ENCODE measurements around the gene SPRR4. TPM values are rescaled to one million over a fixed set of nuclear protein-coding genes. Genes with fewer than 3 reads are reported as not detected.
"Not testable (repeated sequence)": the region's sequence is repeated elsewhere in the genome, so short reads cannot be mapped to it uniquely, and the experiment has no call there.

Gene SPRR4
- total RNA-seq, 1 donor from 2014 or later = 17.7 TPM

DNA sequence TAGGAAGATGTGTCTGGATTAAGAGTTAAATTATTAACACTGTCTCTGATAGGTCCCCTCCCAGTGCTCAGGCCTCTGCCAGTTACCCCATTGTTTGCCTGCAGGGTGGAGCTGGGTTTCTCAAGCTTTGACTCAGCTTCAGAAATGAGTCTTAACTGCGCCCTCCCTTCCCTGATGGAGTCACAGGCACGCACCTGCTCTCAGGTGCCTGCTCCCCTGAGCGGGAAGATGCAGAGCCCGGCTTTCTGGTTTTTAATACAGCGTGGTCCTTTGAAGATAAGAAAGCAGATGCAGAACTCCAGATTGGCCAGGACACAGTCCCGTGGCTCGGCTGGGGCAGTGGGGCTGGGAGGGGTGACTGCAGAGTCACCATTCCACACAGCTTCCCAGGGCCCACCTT, 3.2 kb upstream of the SPRR4 start:
- no peak for DNase-seq

DNA sequence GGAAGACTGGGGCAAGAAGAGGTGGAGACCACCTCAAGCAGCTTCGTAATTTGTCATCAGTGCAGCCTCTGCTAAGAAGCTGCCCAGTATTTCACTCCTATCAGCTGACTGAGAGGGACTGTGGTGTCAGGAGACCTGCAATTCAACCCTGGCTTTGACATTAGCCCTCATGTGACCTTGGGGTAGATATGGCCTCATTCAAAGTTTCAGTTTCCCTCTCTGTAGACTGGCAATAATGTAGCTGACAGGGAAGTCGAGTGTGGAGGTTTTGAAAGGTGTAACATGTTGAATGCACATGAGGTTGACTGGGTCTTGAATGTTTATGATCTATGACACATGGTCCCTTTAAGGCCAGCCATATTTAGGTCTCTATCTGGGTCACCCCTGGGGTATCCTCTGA, 2.2 kb upstream of the SPRR4 start:
- no peak for DNase-seq

DNA sequence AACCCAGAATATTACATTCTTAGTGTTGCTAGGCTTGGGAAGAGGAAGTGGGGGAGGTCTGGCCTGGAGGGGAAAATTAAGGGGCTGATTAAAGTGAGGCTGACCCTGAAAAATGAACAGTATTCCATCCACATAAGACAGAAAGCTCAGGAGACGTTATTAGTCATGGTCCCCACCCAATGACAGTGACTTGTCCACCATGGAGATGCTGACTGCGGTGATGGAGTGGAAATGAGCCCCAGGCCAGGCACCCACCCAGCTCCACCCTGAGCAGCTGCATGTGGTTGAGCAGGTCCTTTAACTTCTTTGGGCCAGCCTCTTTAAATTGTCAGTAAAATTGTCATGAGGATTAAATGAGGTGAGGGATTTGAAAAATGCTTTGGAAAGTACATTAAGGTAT, 1.4 kb upstream of the SPRR4 start:
- no peak for DNase-seq

DNA sequence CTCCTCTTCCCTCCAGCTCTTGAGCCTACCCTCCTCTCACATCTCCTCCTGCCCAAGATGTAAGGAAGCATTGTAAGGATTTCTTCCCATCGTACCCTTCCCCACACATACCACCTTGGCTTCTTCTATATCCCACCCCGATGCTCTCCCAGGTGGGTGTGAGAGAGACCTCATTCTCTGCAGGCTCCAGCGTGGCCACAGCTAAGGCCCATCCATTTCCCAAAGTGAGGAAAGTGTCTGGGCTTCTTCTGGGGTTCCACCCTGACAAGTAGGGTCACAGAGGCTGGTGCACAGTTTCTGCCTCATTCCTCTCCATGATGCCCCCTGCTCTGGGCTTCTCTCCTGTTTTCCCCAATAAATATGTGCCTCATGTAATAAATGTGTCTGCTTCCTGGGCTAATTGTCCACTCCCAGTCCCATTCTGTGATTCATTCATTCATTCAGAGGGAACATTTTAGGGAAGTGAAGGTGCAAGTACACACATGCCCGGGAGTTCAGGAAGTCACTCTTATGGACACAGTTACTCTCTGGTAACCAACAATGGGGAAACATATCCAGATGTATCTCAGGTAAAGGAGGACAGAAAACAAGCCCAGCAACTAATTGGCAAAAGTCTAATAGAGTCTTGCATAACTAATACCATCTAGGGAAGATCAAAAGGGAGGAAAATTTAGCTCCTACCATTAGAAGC, 1.9 kb downstream of the SPRR4 start:
- no peak for DNase-seq

DNA sequence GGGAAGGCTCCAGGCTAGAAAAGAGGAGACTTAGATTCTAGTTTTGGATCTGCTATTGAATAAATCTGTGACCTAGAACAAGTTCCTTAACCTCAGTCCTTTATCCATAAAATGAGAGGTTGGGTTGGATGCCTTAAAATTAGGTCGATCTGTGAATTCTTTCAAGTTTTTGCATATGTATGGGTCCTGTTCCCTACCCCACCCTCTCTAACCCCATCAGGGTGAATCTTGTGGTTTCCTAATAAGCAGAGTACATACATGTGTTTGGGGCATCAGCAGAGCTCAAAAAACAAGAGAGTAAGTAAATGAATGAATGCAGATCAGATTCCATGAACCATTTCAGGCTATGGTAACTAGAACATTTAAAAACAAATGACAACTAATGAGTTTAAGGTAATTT, 6.2 kb downstream of the SPRR4 start:
- DNase-seq = no peak

DNA sequence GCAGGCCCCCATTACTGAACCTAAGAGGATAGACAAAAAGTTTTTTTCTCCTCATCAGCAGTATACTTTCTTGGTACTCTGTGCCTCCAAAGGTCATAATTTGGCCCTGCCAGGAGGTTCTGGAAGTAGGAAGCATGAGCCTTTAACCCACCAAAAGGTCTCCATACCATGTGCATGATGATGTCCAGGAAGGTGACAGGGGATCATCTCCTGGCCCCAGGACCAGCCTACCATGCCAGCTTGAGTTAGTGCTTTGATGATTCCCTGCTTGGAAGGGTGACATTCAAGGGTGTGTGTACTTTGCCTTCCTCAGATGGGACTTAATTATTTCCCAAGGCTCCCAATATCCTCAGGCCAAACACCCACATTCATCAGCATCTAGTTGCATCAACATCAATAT, 7.2 kb downstream of the SPRR4 start:
- DNase-seq = no peak

DNA sequence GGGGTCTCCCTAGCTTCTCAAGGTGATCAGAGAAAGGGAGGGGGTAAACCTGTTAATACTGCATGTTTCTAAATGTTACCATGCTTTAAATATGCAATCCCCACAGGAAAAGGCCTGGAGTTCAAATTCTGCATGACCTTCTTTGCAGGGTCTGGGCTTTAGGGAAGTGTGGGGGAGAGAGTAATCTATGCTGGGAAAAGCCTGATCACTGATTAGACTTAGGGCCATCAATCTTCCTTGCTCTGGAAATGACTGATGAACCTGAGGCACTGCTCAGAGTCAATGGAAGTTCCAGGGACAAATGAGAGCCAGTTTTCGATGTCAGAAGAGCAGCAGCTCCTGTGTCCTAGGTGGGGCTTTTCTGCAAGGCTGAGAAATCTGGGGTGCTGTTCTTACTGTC, 10.2 kb downstream of the SPRR4 start:
- DNase-seq = no peak

DNA sequence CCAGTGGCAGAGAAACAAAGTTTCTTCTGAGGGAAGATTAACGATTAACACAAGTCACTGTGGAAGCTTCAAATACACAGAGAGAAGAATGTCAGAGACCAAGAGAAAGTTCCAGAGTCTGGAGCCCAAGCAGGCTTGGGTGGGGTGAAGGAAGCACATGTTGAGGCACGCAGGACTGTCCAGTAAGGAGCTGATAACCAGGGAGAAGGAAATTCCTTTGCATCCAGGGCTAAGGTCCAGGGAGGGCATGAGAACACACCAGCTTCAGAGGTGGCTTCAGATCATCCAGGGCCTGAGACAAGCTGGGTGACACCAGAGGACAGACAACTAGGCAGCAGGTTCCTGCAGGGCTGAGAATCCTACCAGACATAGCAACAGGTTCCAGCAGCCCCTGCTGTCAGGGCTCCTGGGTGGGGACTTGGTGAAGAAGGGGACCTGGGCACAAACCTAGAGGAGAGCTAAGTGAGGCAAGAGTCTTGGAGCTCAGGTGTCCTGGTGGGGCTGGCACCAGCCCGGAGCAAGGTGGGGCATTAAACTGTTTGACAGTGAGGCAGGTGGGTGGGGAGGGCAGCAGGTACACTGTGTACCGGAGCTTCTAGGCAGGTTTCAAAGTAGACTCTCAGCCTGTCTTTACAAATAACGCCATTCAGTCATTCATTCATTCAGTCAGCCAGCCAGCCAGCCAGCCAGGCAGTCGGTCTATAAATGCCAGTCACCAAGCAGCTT, 10.9 kb downstream of the SPRR4 start:
- no peak for DNase-seq

DNA sequence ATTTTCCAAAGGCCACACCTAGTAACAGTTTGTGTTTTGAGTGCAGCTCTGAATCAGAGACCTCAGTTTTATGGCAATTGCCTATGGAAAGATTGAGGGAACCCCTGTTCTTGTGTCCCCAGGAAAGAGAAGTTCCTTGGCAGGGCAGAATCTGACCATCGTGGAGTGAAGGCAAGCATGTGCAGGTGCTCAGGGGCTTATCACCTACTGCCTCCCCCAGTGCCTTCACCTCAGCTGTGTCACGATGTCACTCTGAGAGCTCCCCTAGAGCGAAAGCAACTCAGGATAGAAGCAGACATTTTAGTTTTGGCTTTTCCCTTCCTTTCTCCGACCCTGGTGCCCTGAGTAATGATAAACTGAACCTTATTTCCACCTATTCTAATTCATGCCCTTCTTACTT, 11.6 kb downstream of the SPRR4 start:
- DNase-seq = no peak

DNA sequence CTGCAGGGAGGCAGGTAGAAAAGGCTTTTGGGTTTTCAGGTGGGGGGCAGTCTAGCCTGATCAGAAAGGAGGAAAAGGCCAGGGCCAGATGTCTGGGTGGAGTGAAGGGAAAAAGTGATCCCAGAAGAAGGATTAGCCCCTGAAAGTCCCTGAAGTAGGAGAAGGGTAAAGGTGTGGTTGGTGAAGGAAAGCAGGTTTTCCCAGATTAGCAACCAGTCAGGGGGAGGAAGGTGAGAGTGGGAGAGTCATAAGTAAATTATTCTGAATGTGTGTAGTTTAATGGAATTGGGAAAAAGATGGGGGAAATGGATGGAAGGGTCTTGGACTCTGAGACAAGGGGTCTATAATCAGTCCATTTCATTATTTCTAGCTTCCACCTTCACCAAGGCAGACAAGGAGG, 12.8 kb downstream of the SPRR4 start:
- no peak for DNase-seq

DNA sequence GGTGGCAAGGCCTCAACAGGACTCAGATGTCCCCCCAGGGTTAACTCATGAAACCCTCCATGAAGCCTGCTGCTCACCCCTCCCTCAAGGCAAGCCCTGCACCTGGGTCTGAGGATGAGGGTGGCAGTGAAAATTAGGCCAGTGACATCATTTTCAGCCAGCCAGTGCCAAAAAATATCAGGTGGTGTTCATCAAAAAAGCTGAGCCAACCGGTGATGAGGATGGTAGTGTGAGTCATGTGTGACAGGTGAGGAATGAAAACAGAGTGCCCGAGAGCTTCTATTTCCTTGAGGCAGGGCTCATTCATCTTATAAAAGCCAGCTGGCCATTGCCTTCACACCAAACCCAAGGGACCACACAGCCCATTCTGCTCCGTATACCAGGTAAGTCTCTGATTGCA, 13.3 kb downstream of the SPRR4 start, which contains the start of gene SPRR1A:
Gene SPRR1A (plus strand): TSS at position 339 of the 400 bp plus-strand sequence. CDS start 1,150 bp downstream, outside the sequence.
- no peak for DNase-seq

DNA sequence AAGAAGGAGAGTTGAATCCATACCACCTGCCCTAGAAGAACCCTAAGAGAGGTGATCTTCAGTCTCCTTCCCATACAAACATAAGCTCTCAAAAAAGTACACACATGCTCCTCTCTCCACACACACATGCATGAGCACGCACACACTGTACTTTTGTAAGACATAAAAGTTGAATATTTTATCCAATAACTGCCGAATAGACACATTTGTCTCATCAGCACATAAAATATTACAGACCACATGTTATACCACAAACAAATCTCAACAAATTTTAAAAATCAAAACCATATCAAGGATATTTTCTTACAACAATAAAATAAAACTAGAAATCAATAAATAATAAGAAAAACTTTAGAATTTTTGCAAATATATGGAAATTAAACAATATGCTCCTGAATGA, 16.1 kb downstream of the SPRR4 start:
- DNase-seq = no peak

DNA sequence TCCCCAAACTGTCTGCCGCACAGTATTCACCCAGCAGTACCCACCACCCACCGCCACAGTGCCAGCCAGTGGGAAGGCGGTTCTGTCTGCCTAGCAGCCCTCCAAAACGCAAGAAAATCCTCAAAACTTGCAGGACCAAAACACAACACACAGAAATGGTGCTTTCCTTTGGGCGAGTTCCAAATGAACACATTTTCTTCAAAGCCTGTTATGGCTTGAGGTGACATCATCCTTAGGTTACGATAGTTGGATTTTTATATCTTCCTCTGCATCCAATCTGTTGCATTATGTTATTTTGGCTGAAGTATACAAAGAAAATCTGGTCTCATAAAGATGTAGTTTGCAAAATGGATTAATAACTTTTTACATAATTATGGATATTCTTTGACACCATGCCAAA, 22.7 kb downstream of the SPRR4 start:
- no peak for DNase-seq

DNA sequence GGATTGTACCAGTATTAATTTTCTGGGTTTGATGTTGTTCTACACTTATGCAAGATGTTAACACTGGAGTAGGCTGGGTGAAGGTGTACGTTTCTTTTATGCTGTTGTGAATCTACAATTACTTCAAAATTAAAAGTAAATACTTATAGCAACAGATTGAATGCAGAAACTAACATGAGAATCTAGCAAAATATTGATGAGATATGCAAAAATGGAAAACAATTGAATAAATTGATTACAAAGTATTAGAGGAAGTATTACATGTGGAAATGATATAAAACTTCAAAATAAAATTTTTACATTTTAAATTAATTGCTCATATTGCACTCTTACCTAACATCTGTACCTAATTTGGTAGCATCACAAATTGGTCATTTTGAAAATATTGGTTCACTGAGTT, 25.4 kb downstream of the SPRR4 start:
- no peak for DNase-seq

DNA sequence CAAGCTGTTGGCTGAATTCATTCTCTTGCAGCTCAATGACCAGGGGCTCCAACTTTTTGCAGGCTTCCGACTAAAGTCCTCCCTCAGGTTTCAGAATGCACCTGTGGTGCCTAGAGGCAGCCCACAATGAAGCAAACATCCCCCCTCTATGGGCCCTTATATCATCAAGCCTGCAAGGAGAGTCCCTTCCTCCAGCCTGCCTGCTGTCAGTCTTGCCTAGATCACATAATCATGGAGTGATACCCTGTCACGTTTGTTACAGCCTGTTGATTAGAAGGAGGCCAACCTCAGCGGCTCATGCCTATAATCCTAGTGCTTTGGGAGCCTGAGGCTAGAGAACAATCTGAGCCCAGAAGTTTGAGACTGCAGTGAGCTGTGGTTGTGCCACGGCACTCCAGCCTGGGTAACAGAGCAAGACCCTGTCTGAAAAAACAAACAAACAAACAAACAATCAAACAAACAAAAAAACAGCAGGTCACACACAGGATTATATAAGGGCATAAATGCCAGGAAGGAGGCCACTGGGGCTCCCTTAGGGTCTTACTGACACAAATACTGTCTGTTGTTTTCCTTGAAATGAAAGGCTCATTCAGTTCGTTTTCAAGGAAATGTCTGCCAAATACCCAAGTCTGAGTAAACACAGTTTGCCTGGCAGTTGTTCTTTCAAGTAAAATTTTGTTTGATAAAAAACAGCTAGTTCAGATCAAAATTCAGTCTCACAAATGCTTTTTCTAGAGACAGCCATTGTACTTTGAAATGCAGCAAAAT, 26.4 kb downstream of the SPRR4 start:
- DNase-seq = no peak

DNA sequence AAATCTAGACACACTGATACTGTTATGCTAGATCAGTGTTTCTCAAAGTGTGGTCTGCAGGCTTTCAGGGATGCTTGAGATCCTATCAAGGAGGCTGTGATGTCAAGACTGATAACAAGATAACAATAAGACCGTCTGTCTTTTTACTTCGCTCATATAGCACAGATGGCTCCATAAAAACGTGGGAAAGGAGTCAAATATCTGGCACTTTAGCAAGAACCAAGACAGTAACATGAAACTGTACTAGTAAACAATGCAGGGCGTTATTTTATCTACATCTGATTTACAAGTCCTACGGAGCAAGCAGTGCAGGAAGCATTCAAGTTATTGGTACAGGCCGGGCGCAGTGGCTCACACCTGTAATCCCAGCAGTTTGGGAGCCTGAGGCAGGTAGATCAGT, 27.5 kb downstream of the SPRR4 start:
- no peak for DNase-seq

DNA sequence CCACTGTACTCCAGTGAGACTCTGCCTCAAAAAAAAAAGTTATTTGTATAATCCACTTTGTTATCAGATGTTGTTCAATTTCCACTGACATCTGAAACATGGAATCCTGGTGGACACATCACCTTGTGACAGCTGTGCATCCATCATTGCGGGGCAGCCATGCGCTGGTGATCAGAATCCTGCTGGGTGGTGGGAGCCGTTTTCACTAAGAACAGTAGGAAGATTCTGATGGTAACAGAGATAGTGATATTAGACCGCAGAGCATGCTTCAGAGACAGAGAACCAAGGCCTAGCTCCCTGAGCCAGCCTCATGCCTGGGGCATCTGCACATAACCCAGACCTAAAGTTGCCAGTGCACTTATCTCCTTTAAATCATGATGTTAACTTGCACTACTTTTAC, 28.0 kb downstream of the SPRR4 start:
- no peak for DNase-seq

DNA sequence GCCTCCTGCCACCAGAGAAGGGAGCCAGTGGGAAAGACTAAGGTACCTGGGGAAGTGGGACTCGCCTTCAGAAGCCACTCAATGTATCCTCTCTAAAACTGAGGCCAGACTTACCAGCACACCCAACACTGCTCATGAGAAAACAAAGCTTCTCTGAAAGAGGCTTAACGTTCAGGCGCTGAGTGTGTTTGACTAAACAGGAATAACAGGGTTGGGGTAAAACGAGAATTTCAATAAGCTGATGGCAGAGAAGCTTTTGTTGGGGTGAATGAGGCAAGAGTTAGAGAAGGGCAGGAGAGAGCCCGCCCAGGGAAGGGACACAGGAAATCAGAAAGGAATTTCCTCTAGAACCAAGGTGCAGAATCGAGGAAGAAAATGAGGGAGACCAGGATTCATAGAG, 29.4 kb downstream of the SPRR4 start:
- no peak for DNase-seq

DNA sequence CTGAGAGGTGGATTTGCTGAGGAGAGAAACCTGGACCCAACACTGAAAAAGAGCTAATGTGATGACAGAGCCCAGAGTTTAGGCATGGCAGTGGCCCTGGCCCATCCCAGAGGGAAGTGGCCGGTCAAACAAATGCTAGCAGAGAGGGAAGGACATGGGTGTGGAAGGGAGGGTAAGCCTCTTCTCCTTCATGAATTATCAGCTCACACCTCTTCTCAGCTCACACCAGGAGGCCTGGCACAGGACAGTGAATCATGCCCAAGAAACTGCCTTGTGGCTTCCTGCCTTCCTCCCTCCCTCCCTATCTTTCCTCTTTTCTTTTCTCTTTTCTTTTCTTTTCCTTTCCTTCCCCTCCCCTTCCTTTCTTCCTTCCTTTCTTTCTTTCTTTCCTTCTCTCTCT, 29.8 kb downstream of the SPRR4 start:
- no peak for DNase-seq

DNA sequence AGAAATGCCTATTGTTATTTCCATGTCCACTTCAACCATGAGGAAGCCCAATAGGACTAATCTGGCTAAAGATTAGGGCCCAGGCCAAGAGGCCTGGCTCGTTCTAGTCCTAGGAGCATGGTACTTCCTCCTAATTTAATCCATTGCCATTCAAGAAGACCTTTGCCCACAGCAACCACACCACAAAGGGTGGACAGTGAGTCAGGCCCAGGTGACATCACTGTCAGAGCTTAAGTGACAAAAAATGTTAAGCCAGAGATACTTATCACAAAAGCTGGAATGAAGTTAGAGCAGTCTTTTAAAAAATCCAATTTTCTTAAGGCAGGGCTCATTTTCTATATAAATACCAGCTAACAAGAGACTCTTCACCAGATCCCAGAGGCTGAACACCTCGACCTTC, 30.9 kb downstream of the SPRR4 start, which contains the start of gene SPRR3:
Gene SPRR3 (plus strand): TSS at position 368 of the 400 bp plus-strand sequence. CDS start 1,272 bp downstream, outside the sequence.
- DNase-seq = no peak

DNA sequence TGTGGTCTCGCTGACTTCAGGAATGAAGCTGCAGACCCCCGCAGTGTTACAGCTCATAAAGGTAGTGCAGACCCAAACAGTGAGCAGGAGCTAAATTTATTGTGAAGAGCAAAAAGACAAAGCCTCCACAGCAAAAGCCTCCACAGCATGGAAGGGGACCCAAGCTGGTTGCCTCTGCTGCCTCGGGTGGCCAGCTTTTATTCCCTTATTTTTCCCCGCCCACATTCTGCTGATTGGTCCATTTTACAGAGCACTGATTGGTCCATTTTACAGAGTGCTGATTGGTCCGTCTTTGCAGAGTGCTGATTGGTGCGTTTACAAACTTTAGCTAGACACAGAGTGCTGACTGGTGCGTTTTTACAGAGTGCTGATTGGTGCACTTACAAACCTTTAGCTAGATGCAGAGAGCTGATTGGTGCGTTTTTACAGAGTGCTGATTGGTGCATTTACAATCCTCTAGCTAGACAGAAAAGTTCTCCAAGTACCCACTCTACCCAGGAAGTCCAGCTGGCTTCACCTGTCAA, 40.8 kb downstream of the SPRR4 start:
- DNase-seq = not testable (repeated sequence)

DNA sequence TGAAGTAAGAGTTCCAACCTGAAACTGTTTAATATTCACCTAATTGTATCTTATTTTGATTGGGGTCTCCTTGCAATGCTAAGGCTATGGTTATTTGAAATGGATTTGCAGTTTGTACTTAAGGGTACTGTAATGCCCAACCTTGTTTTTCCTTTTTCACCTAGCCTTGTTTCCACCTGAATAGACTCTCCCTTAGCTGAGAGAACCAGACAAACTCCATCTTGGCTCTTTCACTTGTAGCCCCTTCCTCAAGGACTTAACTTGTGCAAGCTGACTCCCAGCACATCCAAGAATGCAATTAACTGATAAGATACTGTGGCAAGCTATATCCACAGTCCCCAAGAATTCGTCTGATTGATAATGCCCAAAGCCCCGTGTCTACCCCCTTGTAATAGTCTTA, 51.4 kb downstream of the SPRR4 start:
- not testable (repeated sequence) for DNase-seq

Measured in skin of body (tissue), 2 donors.